Omental fat pad (tissue), 4 donors: Measurements from ENCODE around the gene HMCN1. TPM values are rescaled to one million over a fixed set of nuclear protein-coding genes. Genes with fewer than 3 reads are reported as not detected.

Experiments used
- ATAC-seq: fragments of 150-250 bp; one replicate; pipeline ENCODE4 v1.9.1; 2016; ENCODE audit warnings: mild to moderate bottlenecking, moderate library complexity; ENCODE audit not compliant: low FRiP score
- DNase-seq: peaks from one replicate; pipeline ENCODE4 v3.0.0-alpha.2; 2019; ENCODE audit warnings: low spot score
- CTCF ChIP-seq, 3 donors: fragments of 450-650 bp; IDR thresholded peaks; one replicate each; pipeline ENCODE4 v1.5.1; 2016 to 2017; ENCODE audit warnings: antibody characterized with exemption in 3 of 3, mild to moderate bottlenecking in 3 of 3, moderate library complexity in 2 of 3
- total RNA-seq, 4 donors: library from RNA; depleted of rRNA; stranded (reverse); fragments of >200 nt; gene quantifications; one replicate each; pipeline ENCODE4 v1.1.0, GENCODE V29; 2016

The HMCN1 gene
- total RNA-seq, 4 donors from 2014 or later = 5.2 to 45.9 (median 12.7) TPM

GRCh38 chr1:185696422-185697150 is 37.6 kb upstream of the HMCN1 start:
- no peak for ATAC-seq

GRCh38 chr1:185699874-185700273 is 34.3 kb upstream of the HMCN1 start:
- ATAC-seq (no peak), DNase-seq (no peak)
- TF ChIP-seq CTCF (IDR thresholded peaks at IDR 0.05) = no peak

More at GRCh38 chr1:185696422-185697150, 37.6 kb upstream of the HMCN1 start:
- DNase-seq = no peak
- no peak for TF ChIP-seq CTCF (IDR thresholded peaks at IDR 0.05)

GRCh38 chr1:185701650-185702049 is 32.5 kb upstream of the HMCN1 start:
- TF ChIP-seq CTCF (IDR thresholded peaks at IDR 0.05) = no peak
- ATAC-seq (no peak), DNase-seq (no peak)

GRCh38 chr1:185704181-185704580 is 30.0 kb upstream of the HMCN1 start:
- TF ChIP-seq CTCF (IDR thresholded peaks at IDR 0.05) = no peak
- ATAC-seq = no peak
- no peak for DNase-seq

- DNase-seq = no peak
- no peak for ATAC-seq
- TF ChIP-seq CTCF (IDR thresholded peaks at IDR 0.05) = no peak
Measured at GRCh38 chr1:185716095-185716494, 18.1 kb upstream of the HMCN1 start.

- TF ChIP-seq CTCF (IDR thresholded peaks at IDR 0.05) = no peak
- DNase-seq = no peak
- no peak for ATAC-seq
Measured at GRCh38 chr1:185719021-185719420, 15.2 kb upstream of the HMCN1 start.

GRCh38 chr1:185720633-185721272 is 13.4 kb upstream of the HMCN1 start:
- TF ChIP-seq CTCF (IDR thresholded peaks at IDR 0.05) = no peak
- ATAC-seq (no peak), DNase-seq (no peak)
